ENCODE results near the gene GALNT14.

DNA sequence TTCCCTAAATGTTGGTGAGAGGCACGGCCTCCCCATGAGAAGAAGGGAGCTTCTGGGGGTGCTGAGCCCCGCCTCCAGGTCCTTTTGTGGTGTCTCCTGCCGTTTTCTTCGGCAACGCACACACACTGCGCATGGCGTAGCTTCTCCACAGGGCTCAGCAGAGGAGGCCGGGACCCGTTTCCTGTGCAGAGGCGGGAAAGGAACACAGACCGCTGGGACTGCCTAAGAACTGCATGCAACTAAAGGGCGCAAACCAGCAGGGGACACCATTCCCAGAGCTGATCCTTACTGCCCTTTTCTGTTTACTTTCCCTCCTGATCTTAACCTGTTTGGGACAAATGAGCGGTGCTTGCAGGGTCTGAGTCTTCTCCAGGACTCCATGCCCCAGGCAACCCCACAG is 240.7 kb downstream of the GALNT14 start:
- TF ChIP-seq CTCF (IDR thresholded peaks at IDR 0.05; ENCODE audit: low read length) (no peak), EZH2 (optimal IDR thresholded peaks at IDR 0.05; ENCODE audit: low read depth, low read length) (no peak), EZH2phosphoT487 (IDR thresholded peaks at IDR 0.05; ENCODE audit: low read length) (no peak)
